ENCODE data around the gene CCDC172.

The CCDC172 gene

DNA sequence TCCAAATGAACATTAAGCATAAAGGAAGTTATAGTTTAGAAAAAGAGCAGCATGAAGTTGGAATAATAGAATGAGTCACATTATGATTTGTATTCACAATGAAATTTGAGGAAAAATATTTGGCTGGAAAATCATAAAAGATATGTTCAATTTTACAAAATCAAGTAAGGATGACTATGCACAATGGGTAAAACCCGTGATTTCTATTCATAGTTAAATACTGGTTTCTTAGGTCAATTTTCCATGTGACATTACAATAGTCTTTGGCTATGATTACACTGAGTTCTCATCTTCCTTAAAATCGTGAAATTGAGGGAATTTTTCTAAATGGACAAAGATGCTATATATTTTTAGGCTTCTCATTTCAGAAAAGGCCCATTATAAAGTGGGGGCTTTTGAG, 17.4 kb upstream of the CCDC172 start:
- H2AFZ ChIP-seq (ENCODE audit: low read depth) = no peak overlapping the region
- no peak overlapping the region for H3K4me2 ChIP-seq
- no peak overlapping the region for H3K9ac ChIP-seq
- H3K79me2 ChIP-seq (ENCODE audit: insufficient read depth, low read depth) = no peaks in the 10 kb centered on the region
- no peaks in the 10 kb centered on the region for H4K20me1 ChIP-seq (ENCODE audit: insufficient read depth)
- H3K36me3 ChIP-seq (ENCODE audit: insufficient read depth) = no peaks in the 10 kb centered on the region
- no peaks in the 10 kb centered on the region for H3K4me1 ChIP-seq (ENCODE audit: low read depth, poor library complexity, severe bottlenecking)
- no peak overlapping the region for H3K4me3 ChIP-seq (IDR thresholded peaks at IDR 0.05; ENCODE audit: insufficient read depth, low read depth, low read length)
- no peak overlapping the region for H3K27ac ChIP-seq
- TF ChIP-seq, protein P1, sequence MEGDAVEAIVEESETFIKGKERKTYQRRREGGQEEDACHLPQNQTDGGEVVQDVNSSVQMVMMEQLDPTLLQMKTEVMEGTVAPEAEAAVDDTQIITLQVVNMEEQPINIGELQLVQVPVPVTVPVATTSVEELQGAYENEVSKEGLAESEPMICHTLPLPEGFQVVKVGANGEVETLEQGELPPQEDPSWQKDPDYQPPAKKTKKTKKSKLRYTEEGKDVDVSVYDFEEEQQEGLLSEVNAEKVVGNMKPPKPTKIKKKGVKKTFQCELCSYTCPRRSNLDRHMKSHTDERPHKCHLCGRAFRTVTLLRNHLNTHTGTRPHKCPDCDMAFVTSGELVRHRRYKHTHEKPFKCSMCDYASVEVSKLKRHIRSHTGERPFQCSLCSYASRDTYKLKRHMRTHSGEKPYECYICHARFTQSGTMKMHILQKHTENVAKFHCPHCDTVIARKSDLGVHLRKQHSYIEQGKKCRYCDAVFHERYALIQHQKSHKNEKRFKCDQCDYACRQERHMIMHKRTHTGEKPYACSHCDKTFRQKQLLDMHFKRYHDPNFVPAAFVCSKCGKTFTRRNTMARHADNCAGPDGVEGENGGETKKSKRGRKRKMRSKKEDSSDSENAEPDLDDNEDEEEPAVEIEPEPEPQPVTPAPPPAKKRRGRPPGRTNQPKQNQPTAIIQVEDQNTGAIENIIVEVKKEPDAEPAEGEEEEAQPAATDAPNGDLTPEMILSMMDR (conservative IDR thresholded peaks at IDR 0.05; ENCODE audit: low read depth, low read length) = no peak
- no peaks in the 10 kb centered on the region for H3K27me3 ChIP-seq (ENCODE audit: insufficient read depth, low read depth)

DNA sequence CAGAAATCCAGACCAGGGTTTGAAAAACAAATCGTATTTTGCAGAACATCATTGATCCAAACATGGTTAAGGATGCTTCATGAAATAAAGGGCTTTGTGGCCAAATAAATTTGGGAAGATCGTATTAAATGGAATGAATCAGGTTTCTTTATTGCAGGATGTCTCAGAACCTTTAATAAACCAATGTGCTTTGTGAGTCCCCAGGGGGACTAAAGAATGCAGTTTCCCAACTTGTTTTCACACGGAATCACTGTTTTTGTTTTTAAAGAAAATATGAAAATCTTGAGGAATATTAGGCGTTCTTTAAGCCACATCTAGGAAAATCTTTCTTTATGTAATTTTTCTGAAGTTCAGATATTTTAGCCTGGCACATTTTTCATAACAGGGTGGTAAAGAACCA, 16.8 kb upstream of the CCDC172 start:
- TF ChIP-seq, protein P1 (conservative IDR thresholded peaks at IDR 0.05; ENCODE audit: low read depth, low read length) = no peak
- Histone ChIP-seq H3K4me2 (no peak overlapping the region), H3K27ac (no peak overlapping the region), H3K79me2 (ENCODE audit: insufficient read depth, low read depth) (no peaks in the 10 kb centered on the region), H3K36me3 (ENCODE audit: insufficient read depth) (no peaks in the 10 kb centered on the region), H3K9ac (no peak overlapping the region), H2AFZ (ENCODE audit: low read depth) (no peak overlapping the region), H3K4me1 (ENCODE audit: low read depth, poor library complexity, severe bottlenecking) (no peaks in the 10 kb centered on the region), H4K20me1 (ENCODE audit: insufficient read depth) (no peaks in the 10 kb centered on the region), H3K4me3 (IDR thresholded peaks at IDR 0.05; ENCODE audit: insufficient read depth, low read depth, low read length) (no peak overlapping the region), H3K27me3 (ENCODE audit: insufficient read depth, low read depth) (no peaks in the 10 kb centered on the region)

GRCh38 chr10:116311016-116311415, 13.2 kb upstream of the CCDC172 start:
- Histone ChIP-seq H3K36me3 (ENCODE audit: insufficient read depth) (no peaks in the 10 kb centered on the region), H3K27me3 (ENCODE audit: insufficient read depth, low read depth) (no peaks in the 10 kb centered on the region), H3K27ac (no peak overlapping the region), H3K4me2 (no peak overlapping the region), H4K20me1 (ENCODE audit: insufficient read depth) (no peaks in the 10 kb centered on the region), H3K9ac (no peak overlapping the region), H2AFZ (ENCODE audit: low read depth) (no peak overlapping the region), H3K4me1 (ENCODE audit: low read depth, poor library complexity, severe bottlenecking) (peaks cover 7% of the 10 kb centered on the region), H3K4me3 (IDR thresholded peaks at IDR 0.05; ENCODE audit: insufficient read depth, low read depth, low read length) (no peak overlapping the region), H3K79me2 (ENCODE audit: insufficient read depth, low read depth) (no peaks in the 10 kb centered on the region)
- TF ChIP-seq, protein P1 (conservative IDR thresholded peaks at IDR 0.05; ENCODE audit: low read depth, low read length) = no peak

DNA sequence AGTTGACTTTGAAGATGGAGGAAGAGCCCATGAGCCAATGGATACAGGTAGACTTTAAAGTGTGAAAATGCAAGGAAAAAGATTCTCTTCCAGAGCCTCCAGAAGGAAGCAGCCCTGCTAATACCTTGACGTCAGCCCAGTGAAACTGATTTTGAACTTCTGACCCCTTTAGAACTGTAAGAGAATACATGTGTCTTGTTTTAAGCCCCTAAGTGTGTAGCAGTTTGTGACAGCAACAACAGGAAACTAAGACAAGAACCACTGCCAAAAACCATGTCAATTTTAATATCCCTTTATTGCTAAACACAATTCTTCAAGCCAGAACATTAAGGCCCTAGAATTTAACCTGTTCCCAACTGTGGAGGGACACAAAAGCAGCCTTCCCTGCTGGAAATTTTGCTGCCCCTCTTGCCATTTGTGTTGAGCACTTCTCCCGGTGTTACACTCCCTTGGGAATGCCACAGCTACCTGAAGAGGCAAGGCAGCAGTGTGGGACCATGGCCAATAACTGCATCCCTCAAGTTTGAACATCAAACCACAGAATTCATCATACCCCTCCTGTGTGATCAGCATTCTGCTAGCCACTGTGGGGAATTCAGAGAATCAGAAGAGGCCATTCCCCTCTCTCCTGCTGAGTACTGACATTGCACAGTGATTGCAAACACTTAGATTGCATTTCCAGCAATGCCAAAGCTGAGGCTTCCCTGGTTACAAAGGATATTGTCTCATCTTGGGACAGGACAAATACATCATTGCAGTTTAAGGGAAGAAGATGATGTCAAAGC, 12.3 kb upstream of the CCDC172 start:
- Histone ChIP-seq H3K27ac (no peak overlapping the region), H3K27me3 (ENCODE audit: insufficient read depth, low read depth) (no peaks in the 10 kb centered on the region)

More for the DNA sequence above, 12.3 kb upstream of the CCDC172 start:
- Histone ChIP-seq H3K9ac (no peak overlapping the region), H3K36me3 (ENCODE audit: insufficient read depth) (no peaks in the 10 kb centered on the region), H3K4me1 (ENCODE audit: low read depth, poor library complexity, severe bottlenecking) (peaks cover 15% of the 10 kb centered on the region), H3K4me2 (no peak overlapping the region), H2AFZ (ENCODE audit: low read depth) (no peak overlapping the region), H4K20me1 (ENCODE audit: insufficient read depth) (no peaks in the 10 kb centered on the region), H3K79me2 (ENCODE audit: insufficient read depth, low read depth) (no peaks in the 10 kb centered on the region), H3K4me3 (IDR thresholded peaks at IDR 0.05; ENCODE audit: insufficient read depth, low read depth, low read length) (no peak overlapping the region)
- TF ChIP-seq, protein P1 (conservative IDR thresholded peaks at IDR 0.05; ENCODE audit: low read depth, low read length) = no peak

Data from KMS-11 (cell line).